Nephron (organoid): ENCODE data around the gene ACTL8.

Experiments
- H3K27ac Mint-ChIP-seq, 3 experiments: 2 replicates each; pipeline ENCODE4 v1.8.0; 2020; ENCODE audit warnings: mixed read lengths in 3 of 3, mild to moderate bottlenecking in 2 of 3, moderate library complexity in 1 of 3
- H3K27me3 Mint-ChIP-seq: 2 replicates; pipeline ENCODE4 v1.8.0; 2021; ENCODE audit warnings: low read depth, mild to moderate bottlenecking, moderate library complexity, mixed read lengths
- H3K36me3 Mint-ChIP-seq: 2 replicates; pipeline ENCODE4 v1.8.0; 2020; ENCODE audit warnings: low read depth, mixed read lengths
- H3K4me1 Mint-ChIP-seq: 2 replicates; pipeline ENCODE4 v1.8.0; 2020; ENCODE audit warnings: mixed read lengths
- H3K4me3 Mint-ChIP-seq, 3 experiments: 2 replicates each; pipeline ENCODE4 v1.8.0; 2020; ENCODE audit warnings: mild to moderate bottlenecking in 3 of 3, mixed read lengths in 3 of 3, moderate library complexity in 2 of 3
- H3K9me3 Mint-ChIP-seq: 2 replicates; pipeline ENCODE4 v1.8.0; 2020; ENCODE audit warnings: mixed read lengths
- CTCF ChIP-seq, 3 experiments: fragments of 200-600 bp; sonication (generic); IDR thresholded peaks; one replicate each; pipeline ENCODE4 v1.5.0; 2021; ENCODE audit warnings: antibody characterized with exemption in 3 of 3; ENCODE audit not compliant: unreplicated experiment in 3 of 3

Gene ACTL8

DNA sequence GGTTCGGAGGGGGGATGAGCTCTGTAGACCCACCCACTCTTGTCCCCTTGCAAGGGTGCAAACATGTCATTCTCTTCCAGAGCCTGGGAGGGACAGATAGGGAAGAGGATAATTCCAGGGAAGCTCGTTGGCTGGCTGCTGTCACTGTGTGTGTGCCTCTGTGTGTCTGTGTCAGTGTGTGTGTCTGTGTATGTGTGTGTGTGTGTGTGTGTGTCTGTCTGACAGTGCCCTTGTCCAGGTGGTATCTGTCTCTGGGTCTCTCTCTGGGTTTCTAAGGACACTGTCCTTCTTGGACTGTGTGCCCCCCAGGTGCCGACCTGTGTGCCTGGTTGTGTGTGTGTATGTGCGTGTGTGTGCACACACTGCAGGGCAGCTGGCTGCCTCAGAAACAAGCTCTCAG, 90.5 kb downstream of the ACTL8 start:
- no peaks in the 10 kb centered on the region for H3K36me3 Mint-ChIP-seq
- no peak overlapping the region for H3K4me3 Mint-ChIP-seq
- H3K4me1 Mint-ChIP-seq: no peaks in the 10 kb centered on the region
- no peak overlapping the region for H3K27ac Mint-ChIP-seq
- peaks cover 81% of the 10 kb centered on the region for H3K27me3 Mint-ChIP-seq
- peaks cover 5% of the 10 kb centered on the region for H3K9me3 Mint-ChIP-seq
- TF ChIP-seq CTCF (IDR thresholded peaks at IDR 0.05; ENCODE audit: unreplicated experiment in 3 of 3): no peak

GRCh38 chr1:17846341-17846740, 91.2 kb downstream of the ACTL8 start:
- Mint-ChIP-seq H3K4me3 (no peak overlapping the region), H3K27ac (no peak overlapping the region), H3K36me3 (no peaks in the 10 kb centered on the region), H3K27me3 (peaks cover 80% of the 10 kb centered on the region), H3K9me3 (peaks cover 5% of the 10 kb centered on the region), H3K4me1 (no peaks in the 10 kb centered on the region)
- TF ChIP-seq CTCF (IDR thresholded peaks at IDR 0.05; ENCODE audit: unreplicated experiment in 3 of 3): no peak

DNA sequence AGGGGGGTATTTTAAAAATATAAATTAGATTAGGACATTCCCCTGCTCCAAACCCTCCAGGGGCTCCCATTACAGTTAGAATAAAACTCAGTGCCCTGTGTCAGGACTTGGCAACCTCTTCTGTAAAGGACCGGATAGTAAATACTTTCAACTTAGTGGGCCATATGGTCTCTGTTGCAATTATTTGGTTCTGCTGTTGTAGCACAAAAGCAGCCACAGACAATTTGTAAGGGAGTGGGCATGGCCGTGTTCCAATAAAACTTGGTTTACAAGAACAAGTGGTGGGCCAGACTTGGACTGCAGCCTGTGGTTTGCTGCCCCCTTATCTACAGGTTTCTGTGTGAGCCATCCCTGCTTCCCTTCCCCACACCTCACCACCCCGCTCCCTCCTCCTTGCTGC, 92.0 kb downstream of the ACTL8 start:
- Mint-ChIP-seq H3K9me3 (peaks cover 5% of the 10 kb centered on the region), H3K36me3 (no peaks in the 10 kb centered on the region), H3K4me1 (no peaks in the 10 kb centered on the region), H3K4me3 (no peak overlapping the region), H3K27me3 (peaks cover 76% of the 10 kb centered on the region), H3K27ac (no peak overlapping the region)
- TF ChIP-seq CTCF (IDR thresholded peaks at IDR 0.05; ENCODE audit: unreplicated experiment in 3 of 3): no peak

DNA sequence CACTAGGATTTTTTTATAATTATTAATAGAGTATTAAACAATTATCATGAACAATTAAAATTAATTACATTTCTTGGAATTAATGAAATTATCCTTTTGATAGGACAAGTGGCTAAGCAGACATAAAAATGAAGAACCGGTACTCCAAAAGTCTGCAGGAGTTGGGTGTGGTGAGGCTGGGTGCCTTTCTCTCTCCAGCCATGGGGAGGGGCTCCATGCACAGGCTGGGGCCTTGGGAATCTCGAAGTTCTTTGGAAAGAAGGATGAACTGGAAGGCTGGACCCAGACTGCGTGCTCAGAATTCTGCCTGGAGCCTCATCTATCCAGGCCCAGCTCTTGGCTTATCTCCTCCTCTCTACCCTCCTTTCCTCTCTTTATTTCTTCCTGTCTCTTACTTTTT, 94.1 kb downstream of the ACTL8 start:
- Mint-ChIP-seq H3K27ac (no peak overlapping the region), H3K36me3 (no peaks in the 10 kb centered on the region), H3K4me1 (no peaks in the 10 kb centered on the region), H3K27me3 (peaks cover 58% of the 10 kb centered on the region), H3K4me3 (no peak overlapping the region), H3K9me3 (peaks cover 5% of the 10 kb centered on the region)
- no peak for TF ChIP-seq CTCF (IDR thresholded peaks at IDR 0.05; ENCODE audit: unreplicated experiment in 3 of 3)

- no peak for TF ChIP-seq CTCF (IDR thresholded peaks at IDR 0.05; ENCODE audit: unreplicated experiment in 3 of 3)
- H3K27ac Mint-ChIP-seq: no peak overlapping the region
- H3K27me3 Mint-ChIP-seq: peaks cover 44% of the 10 kb centered on the region
- no peaks in the 10 kb centered on the region for H3K36me3 Mint-ChIP-seq
- H3K4me1 Mint-ChIP-seq: no peaks in the 10 kb centered on the region
- peaks cover 5% of the 10 kb centered on the region for H3K9me3 Mint-ChIP-seq
- no peak overlapping the region for H3K4me3 Mint-ChIP-seq
Observed at GRCh38 chr1:17851056-17851455, 95.9 kb downstream of the ACTL8 start.

DNA sequence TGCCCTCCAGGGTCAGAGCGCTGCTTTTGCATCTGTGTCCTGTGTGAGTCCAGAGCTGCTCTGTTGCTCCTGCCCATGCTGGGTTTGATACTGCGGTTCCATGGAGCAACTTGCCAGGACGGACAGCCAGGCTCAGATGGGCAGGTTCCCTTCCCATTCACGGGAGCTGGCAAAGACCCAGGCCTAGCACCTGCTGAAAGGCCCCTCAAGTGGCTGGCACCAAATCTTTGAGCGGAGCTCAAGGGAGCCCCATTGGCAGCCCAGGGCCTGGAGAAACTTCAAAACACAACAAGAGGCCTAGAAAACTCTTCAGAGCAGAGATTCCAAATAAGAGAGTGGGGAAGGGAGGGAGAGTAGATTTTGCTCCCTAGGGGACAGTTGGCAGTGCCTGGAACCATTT, 97.2 kb downstream of the ACTL8 start:
- peaks cover 39% of the 10 kb centered on the region for H3K27me3 Mint-ChIP-seq
- no peak overlapping the region for H3K27ac Mint-ChIP-seq
- H3K4me1 Mint-ChIP-seq: no peaks in the 10 kb centered on the region
- no peak for TF ChIP-seq CTCF (IDR thresholded peaks at IDR 0.05; ENCODE audit: unreplicated experiment in 3 of 3)
- H3K36me3 Mint-ChIP-seq: no peaks in the 10 kb centered on the region
- H3K4me3 Mint-ChIP-seq: no peak overlapping the region
- H3K9me3 Mint-ChIP-seq: peaks cover 5% of the 10 kb centered on the region
